Measurements from ENCODE around the gene DIPK1C.

DNA sequence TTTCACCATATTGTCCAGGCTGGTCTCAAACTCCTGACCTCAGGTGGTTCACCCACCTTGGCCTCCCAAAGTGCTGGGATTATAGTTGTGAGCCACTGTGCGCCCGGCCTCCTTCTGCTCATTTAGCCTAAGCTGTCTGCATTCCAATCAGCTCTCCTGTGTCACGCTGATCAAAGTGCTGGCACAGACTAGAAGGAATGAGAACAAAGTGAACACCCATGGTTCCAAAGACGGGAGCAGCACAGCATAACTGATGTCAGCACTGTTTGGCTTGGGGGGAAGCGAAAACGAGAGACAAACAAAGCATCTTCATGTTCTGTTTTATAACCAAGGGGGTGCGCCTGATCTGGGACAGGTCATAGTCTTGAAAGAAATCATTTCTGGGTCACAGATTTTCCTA is 43.3 kb downstream of the DIPK1C start:
- TF ChIP-seq, protein P1, sequence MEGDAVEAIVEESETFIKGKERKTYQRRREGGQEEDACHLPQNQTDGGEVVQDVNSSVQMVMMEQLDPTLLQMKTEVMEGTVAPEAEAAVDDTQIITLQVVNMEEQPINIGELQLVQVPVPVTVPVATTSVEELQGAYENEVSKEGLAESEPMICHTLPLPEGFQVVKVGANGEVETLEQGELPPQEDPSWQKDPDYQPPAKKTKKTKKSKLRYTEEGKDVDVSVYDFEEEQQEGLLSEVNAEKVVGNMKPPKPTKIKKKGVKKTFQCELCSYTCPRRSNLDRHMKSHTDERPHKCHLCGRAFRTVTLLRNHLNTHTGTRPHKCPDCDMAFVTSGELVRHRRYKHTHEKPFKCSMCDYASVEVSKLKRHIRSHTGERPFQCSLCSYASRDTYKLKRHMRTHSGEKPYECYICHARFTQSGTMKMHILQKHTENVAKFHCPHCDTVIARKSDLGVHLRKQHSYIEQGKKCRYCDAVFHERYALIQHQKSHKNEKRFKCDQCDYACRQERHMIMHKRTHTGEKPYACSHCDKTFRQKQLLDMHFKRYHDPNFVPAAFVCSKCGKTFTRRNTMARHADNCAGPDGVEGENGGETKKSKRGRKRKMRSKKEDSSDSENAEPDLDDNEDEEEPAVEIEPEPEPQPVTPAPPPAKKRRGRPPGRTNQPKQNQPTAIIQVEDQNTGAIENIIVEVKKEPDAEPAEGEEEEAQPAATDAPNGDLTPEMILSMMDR (conservative IDR thresholded peaks at IDR 0.05; ENCODE audit: low read depth in 2 of 2), result no peak
- TF ChIP-seq EZH2phosphoT487 (IDR thresholded peaks at IDR 0.05; ENCODE audit: unreplicated experiment), result no peak
- TF ChIP-seq EZH2 (IDR thresholded peaks at IDR 0.05; ENCODE audit: low read depth, unreplicated experiment), result no peak
- TF ChIP-seq POLR2AphosphoS5 (IDR thresholded peaks at IDR 0.05; ENCODE audit: low read depth), result no peak
- TF ChIP-seq, protein P2, sequence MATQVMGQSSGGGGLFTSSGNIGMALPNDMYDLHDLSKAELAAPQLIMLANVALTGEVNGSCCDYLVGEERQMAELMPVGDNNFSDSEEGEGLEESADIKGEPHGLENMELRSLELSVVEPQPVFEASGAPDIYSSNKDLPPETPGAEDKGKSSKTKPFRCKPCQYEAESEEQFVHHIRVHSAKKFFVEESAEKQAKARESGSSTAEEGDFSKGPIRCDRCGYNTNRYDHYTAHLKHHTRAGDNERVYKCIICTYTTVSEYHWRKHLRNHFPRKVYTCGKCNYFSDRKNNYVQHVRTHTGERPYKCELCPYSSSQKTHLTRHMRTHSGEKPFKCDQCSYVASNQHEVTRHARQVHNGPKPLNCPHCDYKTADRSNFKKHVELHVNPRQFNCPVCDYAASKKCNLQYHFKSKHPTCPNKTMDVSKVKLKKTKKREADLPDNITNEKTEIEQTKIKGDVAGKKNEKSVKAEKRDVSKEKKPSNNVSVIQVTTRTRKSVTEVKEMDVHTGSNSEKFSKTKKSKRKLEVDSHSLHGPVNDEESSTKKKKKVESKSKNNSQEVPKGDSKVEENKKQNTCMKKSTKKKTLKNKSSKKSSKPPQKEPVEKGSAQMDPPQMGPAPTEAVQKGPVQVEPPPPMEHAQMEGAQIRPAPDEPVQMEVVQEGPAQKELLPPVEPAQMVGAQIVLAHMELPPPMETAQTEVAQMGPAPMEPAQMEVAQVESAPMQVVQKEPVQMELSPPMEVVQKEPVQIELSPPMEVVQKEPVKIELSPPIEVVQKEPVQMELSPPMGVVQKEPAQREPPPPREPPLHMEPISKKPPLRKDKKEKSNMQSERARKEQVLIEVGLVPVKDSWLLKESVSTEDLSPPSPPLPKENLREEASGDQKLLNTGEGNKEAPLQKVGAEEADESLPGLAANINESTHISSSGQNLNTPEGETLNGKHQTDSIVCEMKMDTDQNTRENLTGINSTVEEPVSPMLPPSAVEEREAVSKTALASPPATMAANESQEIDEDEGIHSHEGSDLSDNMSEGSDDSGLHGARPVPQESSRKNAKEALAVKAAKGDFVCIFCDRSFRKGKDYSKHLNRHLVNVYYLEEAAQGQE (IDR thresholded peaks at IDR 0.05; ENCODE audit: unreplicated experiment), result no peak
